CD4-positive, alpha-beta T cell (primary cell): ENCODE results near the gene CACNA1B. TPM values are rescaled to one million over a fixed set of nuclear protein-coding genes. Genes with fewer than 3 reads are reported as not detected.

Experiments
- ATAC-seq: fragments of 200-7000 bp; cut with Tn5 transposase; one replicate; pipeline ENCODE4 v1.10.0; 2022; ENCODE audit warnings: mild to moderate bottlenecking; ENCODE audit not compliant: poor library complexity
- CTCF ChIA-PET: fragments of 350-600 bp; sonication (Branson Sonifier 250); formaldehyde crosslinking; loops from one replicate; lab custom pipeline; 2021; ENCODE audit warnings: antibody characterized with exemption, inconsistent platforms; lab: Charles Lee
- POLR2A ChIA-PET: fragments of 350-600 bp; sonication (Branson Sonifier 250); formaldehyde crosslinking; loops from one replicate; lab custom pipeline; 2021; ENCODE audit warnings: antibody characterized with exemption, inconsistent platforms; lab: Charles Lee
- DNase-seq, 14 experiments: peaks; one replicate each; pipeline ENCODE4 v3.0.0-alpha.2; 2013 to 2020; ENCODE audit warnings: mixed read lengths in 2 of 14
- H3K27ac ChIP-seq, 2 donors: one replicate each; pipeline versions ENCODE4 v1.5.1 to v1.7.0; 2013; ENCODE audit warnings: low read length in 2 of 2, low read depth in 1 of 2, mild to moderate bottlenecking in 1 of 2
- H3K27me3 ChIP-seq, 2 experiments: 1 replicate in 1 of 2; 2 replicates in 1 of 2; pipeline versions ENCODE4 v1.6.1 to v1.7.0; 2013; ENCODE audit warnings: low read length in 2 of 2, control low read depth in 1 of 2, mild to moderate bottlenecking in 1 of 2, moderate library complexity in 1 of 2; ENCODE audit not compliant: insufficient read depth in 2 of 2, control insufficient read depth in 1 of 2
- H3K36me3 ChIP-seq: one replicate; pipeline ENCODE4 v1.6.1; 2013; ENCODE audit warnings: low read length, control low read depth; ENCODE audit not compliant: insufficient read depth
- H3K4me1 ChIP-seq: one replicate; pipeline ENCODE4 v1.6.1; 2013; ENCODE audit warnings: low read length, control low read depth; ENCODE audit not compliant: insufficient read depth
- H3K4me3 ChIP-seq: one replicate; pipeline ENCODE4 v1.5.1; 2013; ENCODE audit warnings: mild to moderate bottlenecking, low read length, moderate library complexity
- H3K9me3 ChIP-seq, 2 experiments: 1 replicate in 1 of 2; 2 replicates in 1 of 2; pipeline versions ENCODE4 v1.6.1 to v1.7.0; 2013; ENCODE audit warnings: low read length in 2 of 2, mild to moderate bottlenecking in 2 of 2, control low read depth in 1 of 2, moderate library complexity in 1 of 2; ENCODE audit not compliant: control insufficient read depth in 1 of 2, insufficient read depth in 1 of 2
- H3K27ac Mint-ChIP-seq: one replicate; pipeline ENCODE4 v1.8.0; 2020; ENCODE audit warnings: mixed read lengths
- H3K27me3 Mint-ChIP-seq: one replicate; pipeline ENCODE4 v1.8.0; 2021; ENCODE audit warnings: mixed read lengths
- H3K36me3 Mint-ChIP-seq: one replicate; pipeline ENCODE4 v1.8.0; 2021; ENCODE audit warnings: low read depth, mixed read lengths
- H3K4me1 Mint-ChIP-seq: one replicate; pipeline ENCODE4 v1.8.0; 2021; ENCODE audit warnings: low read depth, mixed read lengths
- H3K4me3 Mint-ChIP-seq: one replicate; pipeline ENCODE4 v1.8.0; 2020; ENCODE audit warnings: mild to moderate bottlenecking, mixed read lengths
- H3K9me3 Mint-ChIP-seq: one replicate; pipeline ENCODE4 v1.8.0; 2020; ENCODE audit warnings: mixed read lengths
- intact Hi-C, 2 experiments: fragments of 100-400 bp; cut with DNase I in 1 of 2; cut with micrococcal nuclease in 1 of 2; formaldehyde crosslinking; loops; one replicate each; pipeline versions ENCODE4 v1.15.1 to v1.9.0; 2023 to 2025; cut with DNase I, micrococcal nuclease
- total RNA-seq, 174 experiments: library from RNA in 2 of 174; stranded (reverse) in 2 of 174; gene quantifications; one replicate each; pipeline ENCODE4 v1.2.3 and lab custom pipeline; 2021 to 2026
- TF ChIP-seq, protein P1 (sequence below): fragments of 200-600 bp; IDR thresholded peaks from one replicate; pipeline ENCODE4 v1.8.0; 2022; ENCODE audit warnings: antibody characterized with exemption, mild to moderate bottlenecking

CACNA1B gene
- total RNA-seq, 2 experiments from 2014 or later: not detected

DNA sequence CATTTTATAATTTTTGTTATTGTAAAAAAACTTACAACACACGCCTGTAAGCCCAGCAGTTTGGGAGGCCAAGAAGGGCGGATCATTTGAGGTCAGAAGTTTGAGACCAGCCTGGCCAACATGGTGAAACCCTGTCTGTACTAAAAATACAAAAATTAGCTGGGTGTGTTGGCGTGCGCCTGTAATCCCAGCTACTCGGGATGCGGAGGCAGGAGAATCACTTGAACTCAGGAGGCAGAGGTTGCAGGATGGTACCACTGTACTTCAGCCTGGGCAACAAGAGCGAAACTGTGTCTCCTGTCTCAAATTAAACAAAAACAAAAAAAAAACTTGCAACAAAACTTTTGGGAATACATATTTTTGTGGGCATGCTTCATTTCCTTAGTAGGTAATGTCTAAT, 164.6 kb downstream of the CACNA1B start:
- no peak overlapping the region for H3K4me3 Mint-ChIP-seq
- peaks cover 19% of the 10 kb centered on the region for H3K27me3 Mint-ChIP-seq

DNA sequence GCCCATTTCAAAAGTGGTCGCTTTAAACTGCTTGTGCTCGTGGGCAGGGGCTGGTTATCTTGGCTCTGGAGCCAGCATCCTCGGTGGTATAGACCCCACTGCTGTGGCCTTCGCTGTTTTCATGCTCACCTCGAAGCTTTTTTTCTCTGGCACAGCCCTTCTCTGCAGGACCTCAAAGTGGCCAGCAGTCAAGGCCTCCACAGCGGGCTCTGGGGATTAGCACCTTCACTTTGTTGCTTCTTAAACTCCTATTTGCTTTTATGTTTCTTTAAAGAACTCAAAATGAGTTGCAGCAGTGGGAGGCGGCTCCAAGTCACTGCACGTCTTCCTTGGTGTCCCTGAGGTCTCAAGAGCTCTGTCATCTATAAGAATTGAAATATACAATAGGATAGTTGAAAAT, 165.1 kb downstream of the CACNA1B start:
- no peaks in the 10 kb centered on the region for H3K36me3 Mint-ChIP-seq
- TF ChIP-seq, protein P1, sequence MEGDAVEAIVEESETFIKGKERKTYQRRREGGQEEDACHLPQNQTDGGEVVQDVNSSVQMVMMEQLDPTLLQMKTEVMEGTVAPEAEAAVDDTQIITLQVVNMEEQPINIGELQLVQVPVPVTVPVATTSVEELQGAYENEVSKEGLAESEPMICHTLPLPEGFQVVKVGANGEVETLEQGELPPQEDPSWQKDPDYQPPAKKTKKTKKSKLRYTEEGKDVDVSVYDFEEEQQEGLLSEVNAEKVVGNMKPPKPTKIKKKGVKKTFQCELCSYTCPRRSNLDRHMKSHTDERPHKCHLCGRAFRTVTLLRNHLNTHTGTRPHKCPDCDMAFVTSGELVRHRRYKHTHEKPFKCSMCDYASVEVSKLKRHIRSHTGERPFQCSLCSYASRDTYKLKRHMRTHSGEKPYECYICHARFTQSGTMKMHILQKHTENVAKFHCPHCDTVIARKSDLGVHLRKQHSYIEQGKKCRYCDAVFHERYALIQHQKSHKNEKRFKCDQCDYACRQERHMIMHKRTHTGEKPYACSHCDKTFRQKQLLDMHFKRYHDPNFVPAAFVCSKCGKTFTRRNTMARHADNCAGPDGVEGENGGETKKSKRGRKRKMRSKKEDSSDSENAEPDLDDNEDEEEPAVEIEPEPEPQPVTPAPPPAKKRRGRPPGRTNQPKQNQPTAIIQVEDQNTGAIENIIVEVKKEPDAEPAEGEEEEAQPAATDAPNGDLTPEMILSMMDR: no peak
- Histone ChIP-seq H3K36me3 (no peaks in the 10 kb centered on the region), H3K4me1 (no peaks in the 10 kb centered on the region), H3K9me3 (no peaks in the 10 kb centered on the region), H3K27me3 (peaks cover 0 to 2% of the 10 kb centered on the region in 2 experiments), H3K4me3 (no peak overlapping the region), H3K27ac (no peak overlapping the region)
- H3K27me3 Mint-ChIP-seq: peaks cover 20% of the 10 kb centered on the region
- ATAC-seq: no peak
- H3K4me3 Mint-ChIP-seq: no peak overlapping the region
- H3K4me1 Mint-ChIP-seq: no peaks in the 10 kb centered on the region
- ChIA-PET POLR2A (no interaction called here), CTCF (no interaction called here)
- no peaks in the 10 kb centered on the region for H3K9me3 Mint-ChIP-seq
- DNase-seq: peak in 1 of 14 experiments; percentile 25
- intact Hi-C loops: no loop called here
- H3K27ac Mint-ChIP-seq: no peak overlapping the region

More for the DNA sequence above, 164.6 kb downstream of the CACNA1B start:
- H3K9me3 Mint-ChIP-seq: no peaks in the 10 kb centered on the region
- Histone ChIP-seq H3K4me1 (no peaks in the 10 kb centered on the region), H3K27me3 (peaks cover 2% of the 10 kb centered on the region in 2 experiments), H3K27ac (no peak overlapping the region), H3K4me3 (no peak overlapping the region), H3K36me3 (no peaks in the 10 kb centered on the region), H3K9me3 (no peaks in the 10 kb centered on the region)
- ATAC-seq: no peak
- ChIA-PET CTCF (no interaction called here), POLR2A (no interaction called here)
- no peaks in the 10 kb centered on the region for H3K4me1 Mint-ChIP-seq
- intact Hi-C loops: no loop called here
- H3K36me3 Mint-ChIP-seq: no peaks in the 10 kb centered on the region
- TF ChIP-seq, protein P1: no peak
- H3K27ac Mint-ChIP-seq: no peak overlapping the region
- DNase-seq: peak in 1 of 14 experiments; percentile 10

DNA sequence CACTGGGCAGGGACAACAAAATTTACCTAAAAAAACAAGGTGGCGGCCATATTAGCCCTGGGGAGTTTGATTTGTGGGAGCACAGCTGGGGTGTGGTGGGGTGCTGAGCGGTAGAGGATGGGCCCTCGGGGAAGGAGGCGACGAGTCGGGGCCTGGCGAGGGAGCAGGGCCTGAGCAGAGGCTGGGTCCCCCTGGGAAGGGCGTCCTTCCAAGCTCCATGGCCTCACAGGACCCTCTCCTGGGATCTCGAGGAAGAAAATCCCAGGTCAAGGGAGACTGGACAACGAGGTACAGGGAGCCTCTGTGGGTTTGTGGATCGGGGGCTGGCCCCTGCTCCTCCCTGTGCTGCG, 165.5 kb downstream of the CACNA1B start:
- Histone ChIP-seq H3K4me1 (no peaks in the 10 kb centered on the region), H3K27me3 (peaks cover 0 to 2% of the 10 kb centered on the region in 2 experiments), H3K4me3 (no peak overlapping the region), H3K36me3 (no peaks in the 10 kb centered on the region), H3K9me3 (no peaks in the 10 kb centered on the region), H3K27ac (no peak overlapping the region)
- Mint-ChIP-seq H3K27ac (no peak overlapping the region), H3K4me3 (no peak overlapping the region), H3K36me3 (no peaks in the 10 kb centered on the region), H3K4me1 (no peaks in the 10 kb centered on the region), H3K27me3 (peaks cover 21% of the 10 kb centered on the region), H3K9me3 (no peaks in the 10 kb centered on the region)
- ChIA-PET CTCF (no interaction called here), POLR2A (no interaction called here)
- intact Hi-C loops: no loop called here
- TF ChIP-seq, protein P1: no peak
- ATAC-seq (no peak), DNase-seq (no peak)
